Naive thymus-derived CD4-positive, alpha-beta T cell (primary cell): ENCODE data around the gene NR2C2AP. TPM values are rescaled to one million over a fixed set of nuclear protein-coding genes. Genes with fewer than 3 reads are reported as not detected.

ENCODE experiments used
- ATAC-seq: fragments of 150-1000 bp; cut with Tn5 transposase; 2 replicates; pipeline ENCODE4 v1.10.0; 2021; ENCODE audit warnings: mild to moderate bottlenecking, moderate library complexity
- CTCF ChIA-PET: fragments of 350-600 bp; sonication (Branson Sonifier 250); formaldehyde crosslinking; loops from one replicate; lab custom pipeline; 2021; ENCODE audit warnings: antibody characterized with exemption; lab: Charles Lee
- POLR2A ChIA-PET: fragments of 350-600 bp; sonication (Branson Sonifier 250); formaldehyde crosslinking; loops from one replicate; lab custom pipeline; 2021; ENCODE audit warnings: antibody characterized with exemption, inconsistent platforms; lab: Charles Lee
- DNase-seq, 9 donors: peaks; one replicate each; pipeline versions ENCODE4 v3.0.0 to v3.0.0-alpha.2; 2020 to 2022; ENCODE audit warnings: mixed read lengths in 1 of 9
- H3K27ac ChIP-seq: one replicate; pipeline ENCODE4 v1.7.0; 2013; ENCODE audit warnings: mild to moderate bottlenecking, low read depth, low read length, moderate library complexity
- H3K27me3 ChIP-seq, 2 donors: one replicate each; pipeline ENCODE4 v1.7.0; 2013; ENCODE audit warnings: low read length in 2 of 2, mild to moderate bottlenecking in 2 of 2, moderate library complexity in 2 of 2; ENCODE audit not compliant: control insufficient read depth in 2 of 2, insufficient read depth in 2 of 2
- H3K36me3 ChIP-seq, 3 experiments: 1 replicate in 2 of 3; 2 replicates in 1 of 3; pipeline ENCODE4 v1.7.0; 2013; ENCODE audit warnings: low read length in 3 of 3, mild to moderate bottlenecking in 3 of 3, moderate library complexity in 1 of 3; ENCODE audit not compliant: insufficient read depth in 3 of 3, control insufficient read depth in 2 of 3
- H3K4me1 ChIP-seq, 2 donors: one replicate each; pipeline ENCODE4 v1.7.0; 2013; ENCODE audit warnings: low read length in 2 of 2, mild to moderate bottlenecking in 2 of 2, moderate library complexity in 1 of 2; ENCODE audit not compliant: control insufficient read depth in 2 of 2, insufficient read depth in 2 of 2
- H3K4me3 ChIP-seq: 2 replicates; pipeline ENCODE4 v1.7.0; 2013; ENCODE audit warnings: mild to moderate bottlenecking, low read length
- H3K9me3 ChIP-seq, 3 experiments: 1 replicate in 2 of 3; 2 replicates in 1 of 3; pipeline ENCODE4 v1.7.0; 2013; ENCODE audit warnings: low read length in 3 of 3; ENCODE audit not compliant: control insufficient read depth in 2 of 3
- H3K27ac Mint-ChIP-seq, 9 donors: one replicate each; pipeline ENCODE4 v1.8.0; 2020 to 2022; ENCODE audit warnings: mixed read lengths in 9 of 9, mild to moderate bottlenecking in 8 of 9, moderate library complexity in 5 of 9, inconsistent platforms in 2 of 9
- H3K27me3 Mint-ChIP-seq, 5 donors: one replicate each; pipeline ENCODE4 v1.8.0; 2021 to 2022; ENCODE audit warnings: mixed read lengths in 5 of 5, mild to moderate bottlenecking in 1 of 5
- H3K36me3 Mint-ChIP-seq, 5 donors: one replicate each; pipeline ENCODE4 v1.8.0; 2020 to 2022; ENCODE audit warnings: mixed read lengths in 5 of 5, mild to moderate bottlenecking in 3 of 5, inconsistent platforms in 1 of 5
- H3K4me1 Mint-ChIP-seq, 7 donors: one replicate each; pipeline ENCODE4 v1.8.0; 2020 to 2022; ENCODE audit warnings: mixed read lengths in 7 of 7, mild to moderate bottlenecking in 3 of 7, inconsistent platforms in 1 of 7
- H3K4me3 Mint-ChIP-seq, 10 donors: one replicate each; pipeline ENCODE4 v1.8.0; 2020 to 2022; ENCODE audit warnings: mild to moderate bottlenecking in 10 of 10, mixed read lengths in 10 of 10, moderate library complexity in 6 of 10, inconsistent platforms in 2 of 10
- H3K9me3 Mint-ChIP-seq, 11 donors: one replicate each; pipeline ENCODE4 v1.8.0; 2020 to 2022; ENCODE audit warnings: mixed read lengths in 11 of 11, mild to moderate bottlenecking in 4 of 11, inconsistent platforms in 1 of 11, moderate library complexity in 1 of 11
- intact Hi-C, 2 donors: fragments of 100-400 bp; cut with micrococcal nuclease; formaldehyde crosslinking; loops; one replicate each; pipeline ENCODE4 v1.15.1; 2023
- polyA plus RNA-seq, 2 donors: library from polyadenylated mRNA; unstranded; fragments of 300-500 nt; fragmentation: Illumina TruSeq; gene quantifications; one replicate each; pipeline ENCODE4 v1.2.3, GENCODE V29; 2021
- total RNA-seq, 6 experiments: library from RNA in 5 of 6; stranded (reverse) in 5 of 6; gene quantifications; 1 replicate in 5 of 6; 2 replicates in 1 of 6; pipeline ENCODE4 v1.2.3 and lab custom pipeline; 2021 to 2026

The NR2C2AP gene
- total and polyA plus RNA-seq, 7 experiments from 2014 or later, result 13.8 to 37.7 (median 28.7) TPM

DNA sequence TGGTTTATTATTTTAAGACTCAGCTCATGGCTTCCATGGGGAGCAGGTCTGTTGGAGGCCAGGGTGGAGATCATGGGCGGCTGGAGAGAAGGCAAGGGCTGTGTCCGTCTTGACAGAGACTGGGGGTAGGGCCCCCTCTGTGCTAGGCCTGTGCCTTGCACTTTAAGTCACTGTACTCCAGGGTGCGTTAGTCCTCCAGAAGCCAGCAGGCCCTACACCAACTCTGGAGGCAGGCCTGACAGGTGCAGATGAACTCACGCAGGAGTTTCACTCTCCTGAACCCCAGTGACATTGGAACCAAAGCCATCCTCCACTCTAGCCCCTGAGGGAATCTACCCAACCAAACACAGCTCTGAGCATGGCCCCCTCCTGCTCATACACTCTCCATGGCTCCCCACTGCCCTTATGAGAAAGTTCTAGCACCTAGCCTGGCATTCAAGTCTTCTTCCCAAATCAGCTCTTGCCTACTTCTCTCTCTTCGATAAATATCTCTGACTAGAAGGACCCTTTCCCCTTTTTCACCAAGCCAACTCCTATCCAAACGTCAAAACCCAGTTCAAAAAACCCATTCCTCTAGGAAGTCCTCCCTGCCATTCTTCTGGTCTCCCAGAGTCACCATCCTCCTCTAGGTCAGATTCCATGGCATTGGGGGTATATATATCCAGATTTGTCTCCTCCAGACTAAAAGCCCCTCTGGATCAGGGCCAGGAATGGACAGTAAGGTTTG is 48.3 kb downstream of the NR2C2AP start:
- CTCF ChIA-PET, result interaction anchor here (1.2 kb wide), 1 partner anchor 10 kb away, joined by 3 read pairs; no protein-coding TSS in a partner anchor
- H3K4me3 ChIP-seq, result no peak overlapping the region

DNA sequence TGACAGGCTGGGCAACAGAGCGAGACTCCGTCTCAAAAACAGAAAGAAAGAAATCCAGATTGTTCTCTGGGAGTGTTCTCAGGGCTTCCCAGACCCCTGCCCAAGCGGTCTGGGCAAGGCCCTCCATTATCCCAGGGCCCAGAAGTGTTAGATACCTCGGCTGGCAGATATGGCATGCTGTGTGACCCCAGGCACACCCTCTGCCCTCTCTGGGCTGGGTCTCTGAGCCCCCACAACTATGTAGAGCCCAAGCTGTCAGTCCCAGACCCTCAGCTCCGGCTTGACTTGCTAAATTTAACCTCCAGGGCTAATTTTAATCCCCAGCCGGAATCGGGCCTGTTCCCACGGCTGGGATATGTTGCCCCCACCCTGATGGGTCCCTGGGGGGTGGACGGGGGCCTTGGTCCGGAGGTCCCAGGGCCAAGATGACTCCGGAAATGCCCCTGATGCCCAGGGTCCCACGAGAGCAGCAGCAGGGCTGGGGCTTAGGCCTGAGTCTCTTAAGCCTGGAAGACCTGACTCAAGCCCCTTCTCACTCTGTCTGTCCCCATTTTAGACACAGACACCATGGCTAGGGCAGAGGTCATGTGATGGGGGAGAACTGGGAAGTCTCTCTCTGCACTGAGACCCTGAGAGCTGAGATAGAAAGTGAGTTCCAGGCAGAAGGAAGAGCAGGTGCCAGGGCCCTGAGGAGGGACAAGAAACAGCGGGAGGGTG is 50.4 kb downstream of the NR2C2AP start:
- H3K27ac Mint-ChIP-seq, result no peak overlapping the region
- no peaks in the 10 kb centered on the region for H3K27me3 ChIP-seq
- H3K4me3 Mint-ChIP-seq, result no peak overlapping the region
- H3K4me1 Mint-ChIP-seq, result peaks cover 0 to 2% (median 0%) of the 10 kb centered on the region in 7 donors
- no peak for ATAC-seq
- H3K9me3 Mint-ChIP-seq, result peaks cover 0 to 5% (median 0%) of the 10 kb centered on the region in 11 donors
- H3K36me3 ChIP-seq, result peaks cover 0 to 36% (median 0%) of the 10 kb centered on the region in 3 experiments
- no peak overlapping the region for H3K27ac ChIP-seq
- H3K9me3 ChIP-seq, result no peaks in the 10 kb centered on the region
- ChIA-PET POLR2A (no interaction called here), CTCF (no interaction called here)
- peaks cover 4 to 33% (median 12%) of the 10 kb centered on the region in 5 donors for H3K36me3 Mint-ChIP-seq
- no peak overlapping the region for H3K4me3 ChIP-seq
- intact Hi-C loops, result no loop called here
- no peak for DNase-seq
- H3K27me3 Mint-ChIP-seq, result no peaks in the 10 kb centered on the region
- no peaks in the 10 kb centered on the region for H3K4me1 ChIP-seq

More for the DNA sequence above, 48.3 kb downstream of the NR2C2AP start:
- H3K4me1 Mint-ChIP-seq, result peaks cover 0 to 2% (median 0%) of the 10 kb centered on the region in 7 donors
- Histone ChIP-seq H3K27ac (no peak overlapping the region), H3K36me3 (peaks cover 0 to 22% (median 3%) of the 10 kb centered on the region in 3 experiments), H3K27me3 (no peaks in the 10 kb centered on the region), H3K9me3 (no peaks in the 10 kb centered on the region), H3K4me1 (no peaks in the 10 kb centered on the region)
- intact Hi-C loops, result no loop called here
- H3K36me3 Mint-ChIP-seq, result peaks cover 4 to 30% (median 12%) of the 10 kb centered on the region in 5 donors
- no peak for DNase-seq
- POLR2A ChIA-PET, result no interaction called here
- H3K27me3 Mint-ChIP-seq, result no peaks in the 10 kb centered on the region
- peak overlapping the region in 1 of 9 donors; percentile 45 for H3K27ac Mint-ChIP-seq
- peaks cover 0 to 5% (median 0%) of the 10 kb centered on the region in 11 donors for H3K9me3 Mint-ChIP-seq
- H3K4me3 Mint-ChIP-seq, result no peak overlapping the region
- no peak for ATAC-seq

- Mint-ChIP-seq H3K9me3 (peaks cover 0 to 5% (median 0%) of the 10 kb centered on the region in 11 donors), H3K36me3 (peaks cover 4 to 28% (median 12%) of the 10 kb centered on the region in 5 donors), H3K27ac (peak overlapping the region in 1 of 9 donors; percentile 36), H3K27me3 (no peaks in the 10 kb centered on the region), H3K4me3 (no peak overlapping the region), H3K4me1 (peaks cover 0 to 2% (median 0%) of the 10 kb centered on the region in 7 donors)
- no peak overlapping the region for H3K4me3 ChIP-seq
- H3K27ac ChIP-seq, result no peak overlapping the region
- H3K9me3 ChIP-seq, result no peaks in the 10 kb centered on the region
- DNase-seq (no peak), ATAC-seq (no peak)
- H3K36me3 ChIP-seq, result peaks cover 0 to 41% (median 0%) of the 10 kb centered on the region in 3 experiments
- H3K27me3 ChIP-seq, result no peaks in the 10 kb centered on the region
- intact Hi-C loops, result no loop called here
- ChIA-PET POLR2A (no interaction called here), CTCF (no interaction called here)
- no peaks in the 10 kb centered on the region for H3K4me1 ChIP-seq
These were observed 51.8 kb downstream of the NR2C2AP start for GRCh38 chr19:19151418-19151817.

Other genes starting within 250 kb of the NR2C2AP start
- gene SUGP2, start 169.9 kb downstream of the NR2C2AP start, total RNA-seq, result 100 to 1,000 TPM; 116 to 145 (median 129) TPM
- 10 to 100 TPM in 1 of 2 donors, 1 to 10 TPM in 1; 9.3 to 15.0 TPM for gene SUGP2, start 169.9 kb downstream of the NR2C2AP start, polyA plus RNA-seq
- 10 to 100 TPM; 14.0 to 32.6 (median 15.0) TPM for gene ARMC6, start 169.8 kb downstream of the NR2C2AP start, total RNA-seq
- 10 to 100 TPM; 33.1 to 41.9 TPM for gene ARMC6, start 169.8 kb downstream of the NR2C2AP start, polyA plus RNA-seq
- gene SLC25A42, start 139.4 kb downstream of the NR2C2AP start, total RNA-seq, result 10 to 100 TPM; 19.0 to 36.1 (median 21.6) TPM
- gene SLC25A42, start 139.4 kb downstream of the NR2C2AP start, polyA plus RNA-seq, result 10 to 100 TPM in 1 of 2 donors, 1 to 10 TPM in 1; 8.2 to 19.6 TPM
- 10 to 100 TPM; 15.8 to 32.7 (median 23.5) TPM for gene TMEM161A, start 64.9 kb downstream of the NR2C2AP start, total RNA-seq
- 10 to 100 TPM; 17.2 to 29.5 TPM for gene TMEM161A, start 64.9 kb downstream of the NR2C2AP start, polyA plus RNA-seq
- gene MEF2B, start 33.2 kb downstream of the NR2C2AP start, total RNA-seq, result 1 to 10 TPM; 3.0 to 6.4 (median 4.9) TPM
- gene MEF2B, start 33.2 kb downstream of the NR2C2AP start, polyA plus RNA-seq, result under 1 TPM in 1 of 2 donors, not detected in 1; 0.27 TPM
- 10 to 100 TPM; 22.6 to 48.2 (median 42.7) TPM for gene BORCS8, start 11.3 kb downstream of the NR2C2AP start, total RNA-seq
- gene BORCS8, start 11.3 kb downstream of the NR2C2AP start, polyA plus RNA-seq, result 10 to 100 TPM; 21.9 to 23.0 TPM
- gene RFXANK, start 11.2 kb downstream of the NR2C2AP start, total RNA-seq, result 100 to 1,000 TPM in 1 of 5 experiments, 10 to 100 TPM in 4; 60.8 to 114 (median 74.9) TPM
- gene RFXANK, start 11.2 kb downstream of the NR2C2AP start, polyA plus RNA-seq, result 10 to 100 TPM; 81.6 to 90.1 TPM
- under 1 TPM in 2 of 5 experiments, not detected in 3; 0.05 to 0.08 TPM for gene NCAN, start 8.5 kb upstream of the NR2C2AP start, total RNA-seq
- not detected for gene NCAN, start 8.5 kb upstream of the NR2C2AP start, polyA plus RNA-seq
- gene TM6SF2, start 69.9 kb upstream of the NR2C2AP start, total RNA-seq, result under 1 TPM in 1 of 5 experiments, not detected in 4; 0.81 TPM
- not detected for gene TM6SF2, start 69.9 kb upstream of the NR2C2AP start, polyA plus RNA-seq
- 10 to 100 TPM; 59.7 to 96.6 (median 77.5) TPM for gene SUGP1, start 117.1 kb upstream of the NR2C2AP start, total RNA-seq
- 10 to 100 TPM; 36.0 to 40.8 TPM for gene SUGP1, start 117.1 kb upstream of the NR2C2AP start, polyA plus RNA-seq
- gene MAU2, start 117.4 kb upstream of the NR2C2AP start, total RNA-seq, result 100 to 1,000 TPM in 4 of 5 experiments, 10 to 100 TPM in 1; 93.7 to 170 (median 136) TPM
- 10 to 100 TPM; 16.5 to 29.3 TPM for gene MAU2, start 117.4 kb upstream of the NR2C2AP start, polyA plus RNA-seq
- 100 to 1,000 TPM in 4 of 5 experiments, 10 to 100 TPM in 1; 97.9 to 123 (median 116) TPM for gene GATAD2A, start 202.3 kb upstream of the NR2C2AP start, total RNA-seq
- gene GATAD2A, start 202.3 kb upstream of the NR2C2AP start, polyA plus RNA-seq, result 10 to 100 TPM; 11.3 to 25.7 TPM